ENCODE data around the gene FNBP1L.
"Not testable (repeated sequence)": the region's sequence is repeated elsewhere in the genome, so short reads cannot be mapped to it uniquely, and the experiment has no call there.

FNBP1L gene

GRCh38 chr1:93443454-93443853 is 4.5 kb upstream of the FNBP1L start:
- no peak for DNase-seq (ENCODE audit: low read depth)

DNA sequence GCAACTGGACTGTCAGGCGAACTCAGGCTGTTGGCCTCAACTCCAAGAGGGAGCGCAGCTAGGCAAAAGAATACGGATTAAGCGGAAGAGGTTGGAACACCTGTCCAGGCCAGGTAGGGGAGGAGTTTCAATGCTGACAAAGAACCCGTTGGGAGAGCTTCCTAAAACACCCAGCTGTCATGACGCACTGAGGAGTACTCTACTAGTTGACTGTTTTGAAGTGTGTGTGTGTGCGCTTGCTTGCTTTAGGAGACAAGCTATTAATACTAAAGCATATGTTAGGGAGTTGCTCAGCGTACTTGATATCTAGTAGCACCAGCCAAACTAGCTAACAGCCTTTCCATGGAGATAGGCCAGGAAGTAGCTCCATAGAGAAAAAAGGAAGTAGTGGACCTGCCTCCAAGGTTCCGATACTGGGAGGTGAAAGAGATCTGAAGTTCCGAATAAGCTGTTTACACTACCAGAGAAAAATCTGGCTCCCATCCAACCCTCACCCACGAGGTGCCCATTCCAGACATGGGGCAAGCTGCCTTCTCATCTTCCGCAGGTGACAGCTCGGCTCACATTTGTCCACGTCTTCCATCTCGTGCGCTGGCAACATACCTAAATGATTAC is 974 bp upstream of the FNBP1L start:
- no peak for DNase-seq (ENCODE audit: low read depth)

- no peak for DNase-seq (ENCODE audit: low read depth)
Observed at GRCh38 chr1:93448292-93448982, 519 bp downstream of the FNBP1L start.

- DNase-seq (ENCODE audit: low read depth) = no peak
Observed at GRCh38 chr1:93448983-93449804, 1.3 kb downstream of the FNBP1L start.

GRCh38 chr1:93450321-93450720 is 2.4 kb downstream of the FNBP1L start:
- DNase-seq (ENCODE audit: low read depth) = no peak

DNA sequence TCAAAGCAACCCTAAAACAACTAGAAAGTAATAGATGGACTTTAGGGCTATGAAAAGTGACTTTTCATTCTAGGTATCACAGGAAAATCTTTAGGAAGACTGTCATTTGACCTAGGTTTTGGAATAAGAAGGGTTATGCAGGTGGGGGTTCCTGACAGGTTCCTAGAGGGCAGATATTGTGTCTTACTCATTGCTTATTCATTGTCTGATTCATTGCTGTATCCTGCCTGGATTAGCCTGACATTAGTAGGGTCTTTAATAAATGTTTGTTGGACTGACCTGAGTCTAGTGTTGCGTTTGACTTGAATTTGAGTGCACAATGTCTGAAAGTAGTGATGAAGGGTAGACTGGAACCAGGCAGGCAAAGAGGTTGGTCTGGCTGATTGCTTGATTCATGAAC is 6.0 kb downstream of the FNBP1L start:
- DNase-seq (ENCODE audit: low read depth) = no peak

GRCh38 chr1:93459126-93459525 is 11.2 kb downstream of the FNBP1L start:
- DNase-seq (ENCODE audit: low read depth) = no peak

GRCh38 chr1:93461236-93461635 is 13.3 kb downstream of the FNBP1L start:
- no peak for DNase-seq (ENCODE audit: low read depth)

DNA sequence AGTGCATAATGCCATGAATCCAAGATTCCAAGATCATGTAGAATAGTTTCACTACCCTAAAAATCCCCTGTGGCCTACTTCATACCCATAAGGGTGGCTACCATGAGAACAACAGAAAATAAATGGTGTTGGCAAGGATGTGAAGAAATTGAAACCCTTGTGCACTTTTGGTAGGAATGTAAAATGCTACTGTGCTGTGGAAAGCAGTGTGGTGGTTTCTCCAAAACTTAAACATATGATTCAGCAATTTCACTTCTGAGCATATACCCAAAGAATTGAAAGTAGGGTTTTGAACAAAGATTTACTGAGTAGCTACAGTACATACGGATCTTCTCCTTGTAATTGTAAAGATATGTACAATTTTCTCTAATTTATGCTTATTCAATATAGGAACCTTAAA is 16.0 kb downstream of the FNBP1L start:
- no peak for DNase-seq (ENCODE audit: low read depth)

DNA sequence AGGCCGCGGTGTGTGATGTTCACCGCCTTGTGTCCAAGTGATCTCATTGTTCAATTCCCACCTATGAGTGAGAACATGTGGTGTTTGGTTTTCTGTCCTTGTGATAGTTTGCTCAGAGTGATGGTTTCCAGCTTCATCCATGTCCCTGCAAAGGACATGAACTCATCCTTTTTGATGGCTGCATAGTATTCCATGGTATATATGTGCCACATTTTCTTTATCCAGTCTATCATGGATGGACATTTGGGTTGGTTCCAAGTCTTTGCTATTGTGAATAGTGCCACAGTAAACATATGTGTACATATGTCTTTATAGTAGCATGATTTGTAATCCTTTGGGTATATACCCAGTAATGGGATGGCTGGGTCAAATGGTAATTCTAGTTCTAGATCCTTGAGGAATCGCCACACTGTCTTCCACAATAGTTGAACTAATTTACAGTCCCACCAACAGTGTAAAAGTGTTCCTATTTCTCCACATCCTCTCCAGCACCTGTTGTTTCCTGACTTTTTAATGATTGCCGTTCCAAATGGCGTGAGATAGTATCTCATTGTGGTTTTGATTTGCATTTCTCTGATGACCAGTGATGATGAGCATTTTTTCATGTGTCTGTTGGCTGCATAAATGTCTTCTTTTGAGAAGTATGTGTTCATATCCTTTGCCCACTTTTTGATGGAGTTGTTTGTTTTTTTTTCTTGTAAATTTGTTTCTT is 17.6 kb downstream of the FNBP1L start:
- DNase-seq (ENCODE audit: low read depth) = not testable (repeated sequence)

DNA sequence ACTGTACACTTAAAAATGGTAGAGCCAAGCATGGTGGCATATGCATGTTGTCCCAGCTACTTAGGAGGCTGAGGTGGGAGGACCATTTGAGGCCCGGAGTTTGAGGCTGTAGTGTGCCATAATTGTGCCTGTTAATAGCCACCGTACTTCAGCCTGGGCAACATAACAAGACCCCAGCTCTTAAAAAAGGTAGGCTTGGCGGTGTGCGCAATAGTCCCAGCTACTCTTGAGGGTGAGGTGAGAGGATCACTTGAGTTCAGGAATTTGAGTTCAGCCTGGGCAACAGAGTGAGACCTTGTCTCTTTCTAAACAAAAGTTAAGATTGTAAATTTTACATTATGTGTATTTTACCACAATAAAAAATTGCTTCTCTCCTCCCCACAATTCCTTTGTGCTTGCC is 19.7 kb downstream of the FNBP1L start:
- no peak for DNase-seq (ENCODE audit: low read depth)

DNA sequence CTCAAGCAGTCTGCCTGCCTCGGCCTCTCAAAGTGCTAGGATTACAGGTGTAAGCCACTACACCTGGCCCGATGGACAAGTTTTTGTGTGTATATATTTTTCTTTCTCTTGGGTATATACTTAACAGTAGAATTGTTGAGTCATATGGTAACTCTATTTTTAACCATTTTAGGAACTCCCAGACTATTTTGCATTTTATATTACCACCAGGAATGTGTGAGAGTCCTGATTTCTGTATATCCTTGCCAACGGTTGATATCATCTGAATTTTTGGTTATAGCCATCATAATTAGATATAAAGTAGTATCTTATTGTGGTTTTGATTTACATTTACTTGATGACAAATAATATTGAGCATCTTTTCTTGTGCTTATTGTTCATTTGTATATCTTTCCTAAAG is 20.7 kb downstream of the FNBP1L start:
- no peak for DNase-seq (ENCODE audit: low read depth)

DNA sequence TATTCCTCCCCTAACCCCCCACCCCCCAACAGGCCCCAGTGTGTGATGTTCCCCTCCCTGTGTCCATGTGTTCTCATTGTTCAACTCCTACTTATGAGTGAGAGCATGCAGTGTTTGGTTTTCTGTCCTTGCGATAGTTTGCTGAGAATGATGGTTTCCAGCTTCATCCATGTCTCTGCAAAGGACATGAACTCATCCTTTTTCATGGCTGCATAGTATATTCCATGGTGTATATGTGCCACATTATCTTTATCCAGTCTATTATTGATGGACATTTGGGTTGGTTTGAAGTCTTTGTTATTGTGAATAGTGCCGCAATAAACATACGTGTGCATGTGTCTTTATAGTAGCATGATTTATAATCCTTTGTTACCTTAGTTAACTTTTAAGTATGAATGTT is 21.3 kb downstream of the FNBP1L start:
- not testable (repeated sequence) for DNase-seq (ENCODE audit: low read depth)

DNA sequence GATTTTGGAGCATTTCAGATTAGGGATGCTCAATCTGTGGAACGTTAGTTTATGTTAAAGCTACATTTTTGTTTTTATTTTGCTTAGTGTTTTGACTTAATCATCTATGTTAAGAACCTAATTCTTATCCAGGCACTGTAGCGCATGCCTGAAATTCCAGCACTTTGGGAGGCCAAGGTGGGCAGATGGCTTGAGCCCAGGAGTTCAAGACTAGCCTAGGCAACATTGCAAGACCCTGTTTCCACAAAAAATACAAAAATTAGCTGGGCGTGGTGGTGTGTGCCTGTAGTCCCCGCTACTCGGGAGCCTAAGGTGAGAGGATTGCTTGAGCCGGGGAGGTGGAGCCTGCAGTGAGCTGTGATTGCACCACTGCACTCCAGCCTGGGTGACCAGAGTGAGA is 23.4 kb downstream of the FNBP1L start:
- no peak for DNase-seq (ENCODE audit: low read depth)

DNA sequence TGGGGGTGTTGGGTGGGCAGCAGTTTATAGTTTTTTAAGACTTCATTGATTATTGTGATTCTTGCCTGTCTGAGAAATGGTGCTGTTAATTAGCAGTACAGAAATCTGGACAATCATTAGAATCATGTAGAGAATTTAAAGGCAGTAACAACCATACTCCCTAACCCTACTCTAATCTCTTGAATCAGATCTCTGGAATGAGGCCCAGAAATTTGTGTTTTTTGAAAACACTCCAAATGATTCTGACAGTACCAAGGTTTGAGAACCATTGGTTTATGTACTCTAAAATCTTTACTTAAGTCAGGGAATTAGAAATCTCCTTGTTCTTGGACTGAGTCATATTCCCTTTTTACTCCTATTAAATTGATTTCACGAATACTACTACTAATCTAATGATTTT is 24.0 kb downstream of the FNBP1L start:
- peak; percentile 37 for DNase-seq (ENCODE audit: low read depth)

- DNase-seq (ENCODE audit: low read depth) = no peak
Observed at GRCh38 chr1:93474321-93474720, 26.4 kb downstream of the FNBP1L start.

DNA sequence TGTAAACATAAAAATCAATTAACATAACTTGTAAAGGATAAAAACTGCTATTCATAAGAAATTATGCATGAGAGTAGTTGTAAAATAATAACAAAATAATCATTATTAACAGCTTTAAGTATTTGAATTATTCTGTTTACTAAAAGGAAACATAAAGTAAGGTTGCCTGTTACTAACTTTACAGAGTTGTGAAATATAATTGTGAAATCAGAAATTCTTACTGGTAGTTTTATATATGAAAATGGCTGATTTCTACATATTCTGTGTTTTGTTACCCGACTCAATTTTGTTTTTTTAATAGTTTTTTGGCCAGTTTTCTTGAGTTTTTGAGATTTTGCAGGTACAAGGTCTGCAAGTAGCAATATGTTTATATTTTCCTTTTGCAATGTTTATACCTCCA is 27.8 kb downstream of the FNBP1L start:
- no peak for DNase-seq (ENCODE audit: low read depth)

DNA sequence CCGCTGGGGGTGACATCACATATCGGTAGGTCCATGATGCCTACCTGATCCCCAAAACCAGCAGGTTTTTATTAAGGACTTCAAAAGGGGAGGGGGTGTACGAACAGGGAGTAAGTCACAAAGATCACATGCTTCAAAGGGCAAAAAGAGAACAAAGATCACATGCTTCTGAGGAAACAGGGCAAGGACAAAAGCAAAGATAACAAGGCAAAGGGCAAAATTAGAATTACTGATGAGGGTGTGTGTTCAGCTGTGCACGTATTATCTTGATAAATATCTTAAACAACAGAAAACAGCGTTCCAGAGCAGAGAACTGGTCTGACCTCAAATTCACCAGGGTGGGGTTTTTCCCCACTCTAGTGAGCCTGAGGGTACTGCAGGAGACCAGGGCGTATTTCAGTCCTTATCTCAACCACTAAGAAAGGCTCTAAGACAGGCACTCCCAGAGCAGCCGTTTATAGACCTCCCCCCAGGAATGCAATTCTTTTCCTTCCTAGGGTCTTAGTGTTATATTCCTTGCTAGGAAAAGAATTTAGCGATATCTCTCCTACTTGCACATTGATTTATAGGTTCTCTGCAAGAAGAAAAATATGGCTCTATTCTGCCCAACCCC is 31.3 kb downstream of the FNBP1L start:
- DNase-seq (ENCODE audit: low read depth) = not testable (repeated sequence)

GRCh38 chr1:93481899-93482298 is 34.0 kb downstream of the FNBP1L start:
- DNase-seq (ENCODE audit: low read depth) = not testable (repeated sequence)

DNA sequence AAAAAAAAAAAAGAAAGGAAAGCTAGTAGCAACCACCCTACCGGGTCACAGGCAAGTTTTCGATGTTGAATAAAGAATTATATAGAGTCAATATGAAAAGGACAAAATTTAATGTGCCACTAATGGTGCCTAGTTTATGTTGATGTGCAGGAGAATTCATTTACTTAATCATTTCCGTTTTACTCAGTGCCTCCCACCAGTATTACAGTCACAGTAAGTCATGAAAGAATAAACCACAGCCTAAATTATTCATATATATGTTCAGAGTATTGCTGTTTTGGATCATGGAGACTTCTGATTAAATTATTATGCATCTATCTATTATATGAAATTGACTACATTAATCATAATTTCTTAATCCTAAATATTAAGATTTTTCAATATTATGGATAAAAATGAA is 35.3 kb downstream of the FNBP1L start:
- no peak for DNase-seq (ENCODE audit: low read depth)

- no peak for DNase-seq (ENCODE audit: low read depth)
Observed at GRCh38 chr1:93483606-93484005, 35.7 kb downstream of the FNBP1L start.

GRCh38 chr1:93488207-93488606 is 40.3 kb downstream of the FNBP1L start:
- DNase-seq (ENCODE audit: low read depth) = no peak
